ENCODE data around the gene APBA3. TPM values are rescaled to one million over a fixed set of nuclear protein-coding genes. Genes with fewer than 3 reads are reported as not detected.
A peak's percentile ranks its signal among the peaks of the same experiment; 100 is the strongest.

The APBA3 gene
- polyA plus RNA-seq (2011; rRNA removed) (5.5 and 6.9 TPM in 2 replicates), polyA plus RNA-seq (2017; fragmentation: RNase III; extraction: RNeasy Plus Mini Kit Qiagen cat#74134 plus additional on column Dnase treatment) (8.7 to 10.0 TPM (median 9.8 TPM) in 3 replicates), polyA minus RNA-seq (2011; rRNA and poly(A)+ RNA removed) (4.7 and 5.7 TPM in 2 replicates)
- 12.6 and 17.7 TPM in 2 replicates for polyA plus RNA-seq (2012; cell fraction: cytosol; rRNA removed)
- 52.5 and 64.9 TPM in 2 replicates for polyA plus RNA-seq (2012; cell fraction: nucleus; rRNA removed)

DNA sequence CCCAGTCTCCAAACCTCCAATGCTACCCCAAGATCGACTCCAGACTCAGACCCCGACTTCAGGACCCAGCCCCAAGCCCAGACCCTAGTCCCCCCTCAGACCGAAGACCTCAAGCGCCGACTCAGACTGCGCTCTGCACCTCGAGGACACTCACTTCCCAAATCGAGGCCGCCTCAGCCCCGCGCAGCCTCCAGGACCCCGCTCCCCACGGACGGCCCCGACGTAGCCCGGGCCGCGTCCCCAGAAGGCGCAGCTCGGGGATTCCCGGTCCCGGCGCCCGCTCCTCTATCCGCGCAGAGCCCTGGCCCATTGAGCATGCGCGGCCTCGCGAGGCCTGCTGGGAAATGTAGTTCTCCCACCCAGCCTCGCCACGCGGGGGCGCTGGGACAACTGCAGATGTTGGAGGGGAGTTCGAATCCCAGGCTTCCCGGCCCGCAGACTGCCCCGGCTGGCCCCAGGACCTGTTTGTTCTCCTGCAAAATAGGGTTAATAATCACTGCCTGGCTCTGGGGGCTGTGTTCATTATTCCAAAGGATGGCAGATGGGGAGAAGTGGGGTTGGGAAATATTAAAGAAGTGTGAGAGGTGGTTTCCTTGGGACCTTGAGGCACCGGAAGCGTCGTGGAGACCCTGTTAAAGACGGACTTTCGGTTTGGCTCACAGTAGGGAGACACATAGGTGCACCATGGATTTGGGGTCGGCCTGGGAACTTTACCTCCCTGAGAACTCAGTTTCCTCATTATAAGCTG, at the start of gene APBA3:
TSS of gene APBA3 (minus strand) at position 311 of the 748 bp plus-strand sequence. CDS start 1,428 bp downstream, outside the sequence.
- FAIRE-seq: no peak
- TF ChIP-seq PHF8 (IDR thresholded peaks at IDR 0.05; ENCODE audit: borderline replicate concordance, low read depth): peak; percentile 36; the same call in 1 of the 2 replicates
- TF ChIP-seq POLR2A (IDR thresholded peaks at IDR 0.05; ENCODE audit: low read length): peak; percentile 57
- TF ChIP-seq, protein P1, sequence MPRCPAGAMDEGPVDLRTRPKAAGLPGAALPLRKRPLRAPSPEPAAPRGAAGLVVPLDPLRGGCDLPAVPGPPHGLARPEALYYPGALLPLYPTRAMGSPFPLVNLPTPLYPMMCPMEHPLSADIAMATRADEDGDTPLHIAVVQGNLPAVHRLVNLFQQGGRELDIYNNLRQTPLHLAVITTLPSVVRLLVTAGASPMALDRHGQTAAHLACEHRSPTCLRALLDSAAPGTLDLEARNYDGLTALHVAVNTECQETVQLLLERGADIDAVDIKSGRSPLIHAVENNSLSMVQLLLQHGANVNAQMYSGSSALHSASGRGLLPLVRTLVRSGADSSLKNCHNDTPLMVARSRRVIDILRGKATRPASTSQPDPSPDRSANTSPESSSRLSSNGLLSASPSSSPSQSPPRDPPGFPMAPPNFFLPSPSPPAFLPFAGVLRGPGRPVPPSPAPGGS (IDR thresholded peaks at IDR 0.05): 0 out of 3 replicates have a peak, but pooled peaks have one; percentile 39
- no peak for TF ChIP-seq HOXB13 (CRISPR knock-in tag; IDR thresholded peaks at IDR 0.05; ENCODE audit: low read depth)
- no peak for TF ChIP-seq ESRRA (IDR thresholded peaks at IDR 0.05; ENCODE audit: borderline replicate concordance, low read length)
- no peak for TF ChIP-seq FOSL2 (IDR thresholded peaks at IDR 0.05)
- TF ChIP-seq FOSL2 (CRISPR knock-in tag; IDR thresholded peaks at IDR 0.05): no peak
- TF ChIP-seq EHF (CRISPR knock-in tag; IDR thresholded peaks at IDR 0.05): no peak
- TF ChIP-seq FOXS1 (CRISPR knock-in tag; IDR thresholded peaks at IDR 0.05): no peak
- TF ChIP-seq POLR2AphosphoS2 (conservative IDR thresholded peaks at IDR 0.05; ENCODE audit: low read length): no peak
- TF ChIP-seq MAFK (IDR thresholded peaks at IDR 0.05; ENCODE audit: partially characterized antibody): no peak
- TF ChIP-seq HDAC2 (IDR thresholded peaks at IDR 0.05): no peak
- no peak for TF ChIP-seq EHMT2 (IDR thresholded peaks at IDR 0.05; ENCODE audit: low read depth)
- TF ChIP-seq CHD4 (IDR thresholded peaks at IDR 0.05; ENCODE audit: borderline replicate concordance): peak; percentile 57; the same call in 1 of the 2 replicates
- TF ChIP-seq NPAS2 (CRISPR knock-in tag; IDR thresholded peaks at IDR 0.05; ENCODE audit: borderline replicate concordance): no peak
- no peak for TF ChIP-seq BHLHE40 (IDR thresholded peaks at IDR 0.05; ENCODE audit: low read depth, low read length)
- TF ChIP-seq, protein P2, sequence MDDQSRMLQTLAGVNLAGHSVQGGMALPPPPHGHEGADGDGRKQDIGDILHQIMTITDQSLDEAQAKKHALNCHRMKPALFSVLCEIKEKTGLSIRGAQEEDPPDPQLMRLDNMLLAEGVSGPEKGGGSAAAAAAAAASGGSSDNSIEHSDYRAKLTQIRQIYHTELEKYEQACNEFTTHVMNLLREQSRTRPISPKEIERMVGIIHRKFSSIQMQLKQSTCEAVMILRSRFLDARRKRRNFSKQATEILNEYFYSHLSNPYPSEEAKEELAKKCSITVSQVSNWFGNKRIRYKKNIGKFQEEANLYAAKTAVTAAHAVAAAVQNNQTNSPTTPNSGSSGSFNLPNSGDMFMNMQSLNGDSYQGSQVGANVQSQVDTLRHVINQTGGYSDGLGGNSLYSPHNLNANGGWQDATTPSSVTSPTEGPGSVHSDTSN (IDR thresholded peaks at IDR 0.05): no peak
- no peak for TF ChIP-seq ZC3H11A (IDR thresholded peaks at IDR 0.05)
- TF ChIP-seq, protein P3, sequence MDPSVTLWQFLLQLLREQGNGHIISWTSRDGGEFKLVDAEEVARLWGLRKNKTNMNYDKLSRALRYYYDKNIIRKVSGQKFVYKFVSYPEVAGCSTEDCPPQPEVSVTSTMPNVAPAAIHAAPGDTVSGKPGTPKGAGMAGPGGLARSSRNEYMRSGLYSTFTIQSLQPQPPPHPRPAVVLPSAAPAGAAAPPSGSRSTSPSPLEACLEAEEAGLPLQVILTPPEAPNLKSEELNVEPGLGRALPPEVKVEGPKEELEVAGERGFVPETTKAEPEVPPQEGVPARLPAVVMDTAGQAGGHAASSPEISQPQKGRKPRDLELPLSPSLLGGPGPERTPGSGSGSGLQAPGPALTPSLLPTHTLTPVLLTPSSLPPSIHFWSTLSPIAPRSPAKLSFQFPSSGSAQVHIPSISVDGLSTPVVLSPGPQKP (IDR thresholded peaks at IDR 0.05; ENCODE audit: low read depth, low read length): no peak
- TF ChIP-seq RFX5 (IDR thresholded peaks at IDR 0.05): no peak
- no peak for TF ChIP-seq KDM5A (IDR thresholded peaks at IDR 0.05)
- no peak for TF ChIP-seq MAZ (IDR thresholded peaks at IDR 0.05; ENCODE audit: borderline replicate concordance, low read depth, low read length)
- TF ChIP-seq GATA3 (IDR thresholded peaks at IDR 0.05; ENCODE audit: borderline replicate concordance): no peak
- no peak for TF ChIP-seq E2F6 (IDR thresholded peaks at IDR 0.05; ENCODE audit: borderline replicate concordance, low read depth)
- no peak for TF ChIP-seq ZNF302 (CRISPR knock-in tag; IDR thresholded peaks at IDR 0.05)
- no peak for TF ChIP-seq HOXB5 (CRISPR knock-in tag; IDR thresholded peaks at IDR 0.05)
- peak; percentile 53 for TF ChIP-seq CTCF (IDR thresholded peaks at IDR 0.05)
- TF ChIP-seq MYC (IDR thresholded peaks at IDR 0.05; ENCODE audit: borderline replicate concordance, low read length): peak; percentile 23; the same call in 1 of the 2 replicates
- TF ChIP-seq CEBPB (IDR thresholded peaks at IDR 0.05): no peak
- 0 out of 5 replicates have a peak, but pooled peaks of 1 of the 2 experiments have one; percentile 26 for TF ChIP-seq JUN (IDR thresholded peaks at IDR 0.05)
- no peak for TF ChIP-seq HEYL (CRISPR knock-in tag; IDR thresholded peaks at IDR 0.05)
- 0 out of 2 replicates have a peak, but pooled peaks have one; percentile 53 for TF ChIP-seq KDM1A (IDR thresholded peaks at IDR 0.05; ENCODE audit: low read depth)
- no peak for TF ChIP-seq SREBF2 (IDR thresholded peaks at IDR 0.05)
- TF ChIP-seq MAX (IDR thresholded peaks at IDR 0.05): peak; percentile 52
- Histone ChIP-seq H3K9me3 (no peaks in the 10 kb centered on the region), H3K4me2 (peak within 1 kb of the TSS; percentile 90), H3K4me1 (peaks cover 9% of the 10 kb centered on the region; the same call in 2 of the 3 replicates), H3K4me3 (peak within 1 kb of the TSS; percentile 88), H3K27ac (peak within 1 kb of the TSS; percentile 95 to 97)
- ChIA-PET CTCF (interaction anchor here (0.6 to 1.9 kb wide), 13 partner anchors 8 to 100 kb away, joined by 3 to 7 read pairs (median 3); no protein-coding TSS in a partner anchor), POLR2A (interaction anchor here (0.6 to 1.4 kb wide), 2 partner anchors 14 to 802 kb away, joined by 5 to 9 read pairs; no protein-coding TSS in a partner anchor)
- DNase-seq (ENCODE audit: low read depth in 1 of 2, low spot score in 1 of 2): peak; percentile 69 to 88
- peak; percentile 60 to 73 for ATAC-seq
- 6% methylated on average over 29 of the region's 45 CpGs for WGBS (ENCODE audit: missing lambda C conversion rate)

All from A549 (cell line).